ENCODE data around the gene TUSC2.

DNA sequence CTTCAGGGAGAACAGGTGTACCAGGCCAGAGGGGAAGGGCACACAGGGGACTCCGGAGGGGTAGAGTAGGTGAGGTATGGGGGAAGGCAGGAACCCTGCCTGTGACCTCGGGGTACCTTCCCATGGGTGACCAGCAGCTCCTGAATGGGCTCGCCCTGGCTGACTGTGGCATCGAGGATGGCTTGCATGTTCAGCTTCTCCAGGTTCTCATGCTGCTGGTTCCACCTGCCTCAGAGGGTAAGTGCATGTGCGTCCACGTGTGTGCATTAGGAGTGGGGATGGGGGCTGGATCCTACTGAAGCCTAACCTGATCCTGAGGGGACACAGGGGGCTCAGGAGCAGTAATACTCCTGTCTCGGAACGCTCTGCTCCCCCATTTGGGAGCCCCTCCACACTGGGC, 17.0 kb upstream of the TUSC2 start:
- TF ChIP-seq, protein P1, sequence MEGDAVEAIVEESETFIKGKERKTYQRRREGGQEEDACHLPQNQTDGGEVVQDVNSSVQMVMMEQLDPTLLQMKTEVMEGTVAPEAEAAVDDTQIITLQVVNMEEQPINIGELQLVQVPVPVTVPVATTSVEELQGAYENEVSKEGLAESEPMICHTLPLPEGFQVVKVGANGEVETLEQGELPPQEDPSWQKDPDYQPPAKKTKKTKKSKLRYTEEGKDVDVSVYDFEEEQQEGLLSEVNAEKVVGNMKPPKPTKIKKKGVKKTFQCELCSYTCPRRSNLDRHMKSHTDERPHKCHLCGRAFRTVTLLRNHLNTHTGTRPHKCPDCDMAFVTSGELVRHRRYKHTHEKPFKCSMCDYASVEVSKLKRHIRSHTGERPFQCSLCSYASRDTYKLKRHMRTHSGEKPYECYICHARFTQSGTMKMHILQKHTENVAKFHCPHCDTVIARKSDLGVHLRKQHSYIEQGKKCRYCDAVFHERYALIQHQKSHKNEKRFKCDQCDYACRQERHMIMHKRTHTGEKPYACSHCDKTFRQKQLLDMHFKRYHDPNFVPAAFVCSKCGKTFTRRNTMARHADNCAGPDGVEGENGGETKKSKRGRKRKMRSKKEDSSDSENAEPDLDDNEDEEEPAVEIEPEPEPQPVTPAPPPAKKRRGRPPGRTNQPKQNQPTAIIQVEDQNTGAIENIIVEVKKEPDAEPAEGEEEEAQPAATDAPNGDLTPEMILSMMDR (IDR thresholded peaks at IDR 0.05; ENCODE audit: borderline replicate concordance, extremely low read depth, low read length, poor library complexity, severe bottlenecking): no peak
- TF ChIP-seq EZH2 (IDR thresholded peaks at IDR 0.05; ENCODE audit: borderline replicate concordance, low read depth, low read length, severe bottlenecking): no peak

Measured in DND-41 (cell line).